Measurements from ENCODE around the gene KMT2A. TPM values are rescaled to one million over a fixed set of nuclear protein-coding genes. Genes with fewer than 3 reads are reported as not detected.

Gene KMT2A
- total and polyA plus RNA-seq, 10 of the 15 experiments (the other 5 are each of a cell fraction or from before 2014, with no cell fraction given) = 6.1 to 56.9 (median 25.4) TPM

GRCh38 chr11:118442301-118442700 is 6.0 kb downstream of the KMT2A start:
- ATAC-seq (no peak), FAIRE-seq (no peak), DNase-seq (ENCODE audit: low read depth, low spot score) (no peak)
- ChIA-PET CTCF (interaction anchor here (1.9 to 2.5 kb wide), 2 partner anchors 10 to 46 kb away, joined by 6 to 9 read pairs; no protein-coding TSS in a partner anchor), SMC1A (ENCODE audit: uncharacterized antibody, unreplicated experiment) (interaction anchor here (0.8 to 1.2 kb wide), 3 partner anchors 28 to 244 kb away, joined by 3 read pairs; no protein-coding TSS in a partner anchor), RAD21 (ENCODE audit: unreplicated experiment) (interaction anchor here (1.0 kb wide), 1 partner anchor 228 kb away, joined by 3 read pairs; no protein-coding TSS in a partner anchor), POLR2A (interaction anchor here (1.0 to 1.4 kb wide), 2 partner anchors 16 to 78 kb away, joined by 3 to 4 read pairs; no protein-coding TSS in a partner anchor)
- peak overlapping the region; percentile 94 for H3K4me3 ChIP-seq
- no peaks in the 10 kb centered on the region for H3K9me3 ChIP-seq (replicated peaks; ENCODE audit: control insufficient read depth, insufficient read depth, low read length)
- peak overlapping the region; percentile 84 for H3K27ac ChIP-seq (ENCODE audit: control insufficient read depth, insufficient read depth)
- intact Hi-C loops (cut with micrococcal nuclease; ENCODE audit: unreplicated experiment) (no loop called here), in situ Hi-C loops (cut with MboI) (no loop called here)
- TF ChIP-seq HDAC2 (IDR thresholded peaks at IDR 0.05) (no peak), CUX1 (IDR thresholded peaks at IDR 0.05; ENCODE audit: insufficient replicate concordance, low read depth, low read length) (peak; percentile 25)
- WGBS (ENCODE audit: insufficient coverage, insufficient replicate concordance, low lambda C conversion rate, missing lambda C conversion rate) = 33% methylated on average over 3 of the region's 3 CpGs
- peak overlapping the region; percentile 33; the same call in 1 of the 2 replicates for H3K9ac ChIP-seq (ENCODE audit: control insufficient read depth, insufficient read depth, low read length)
- BruUV-seq (replicated peaks) = no TSS peak
- peaks cover 99% of the 10 kb centered on the region for H3K79me2 ChIP-seq (ENCODE audit: control insufficient read depth, insufficient read depth, low read length)
- H3K4me2 ChIP-seq (ENCODE audit: control insufficient read depth, insufficient read depth) = peak overlapping the region; percentile 93
- peaks cover 33% of the 10 kb centered on the region for H3K4me1 ChIP-seq (ENCODE audit: control insufficient read depth, insufficient read depth, low read length)
- H2AFZ ChIP-seq (ENCODE audit: control insufficient read depth, low read depth, low read length) = no peak overlapping the region
- H3K36me3 ChIP-seq (ENCODE audit: control insufficient read depth in 2 of 2, insufficient read depth in 2 of 2, low read length in 1 of 2) = peaks cover 0 to 3% of the 10 kb centered on the region in 2 experiments; a peak in 1 of 4 replicates
- no peaks in the 10 kb centered on the region; the same call in 1 of the 2 replicates for H4K20me1 ChIP-seq (ENCODE audit: control insufficient read depth, insufficient read depth)
- no peaks in the 10 kb centered on the region for H3K27me3 ChIP-seq (replicated peaks in 1 of 2; ENCODE audit: control insufficient read depth in 2 of 2, insufficient read depth in 2 of 2, low read length in 1 of 2)
